ENCODE measurements around the gene CYP4F22.
A peak's percentile ranks its signal among the peaks of the same experiment; 100 is the strongest.

DNA sequence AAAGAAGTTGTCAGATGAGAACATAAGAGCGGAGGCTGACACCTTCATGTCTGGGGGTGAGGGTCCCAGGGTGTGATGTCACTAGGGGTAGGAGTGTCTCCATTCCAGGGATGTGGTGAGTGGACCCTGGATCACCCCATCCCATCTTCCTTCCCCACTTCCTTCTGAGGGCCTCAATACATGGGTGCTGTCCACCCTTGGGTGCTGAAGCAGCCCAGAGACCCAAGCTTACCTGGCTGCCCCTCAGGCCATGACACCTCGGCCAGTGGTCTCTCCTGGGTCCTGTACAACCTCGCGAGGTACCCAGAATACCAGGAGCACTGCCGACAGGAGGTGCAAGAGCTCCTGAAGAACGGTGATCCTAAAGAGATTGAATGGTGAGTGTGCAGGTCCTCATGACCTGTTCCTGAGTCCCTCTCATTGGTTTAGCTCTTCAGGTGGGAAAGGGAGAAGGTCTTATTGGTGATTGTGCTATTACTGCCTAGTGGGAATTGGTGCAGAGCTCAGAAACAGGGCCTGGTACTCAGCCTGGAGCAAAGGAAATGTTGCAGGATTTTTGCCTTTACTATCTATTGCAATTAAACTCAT lies 69.0 kb downstream of the CYP4F22 start:
- no peak for TF ChIP-seq TAF1 (IDR thresholded peaks at IDR 0.05; ENCODE audit: borderline replicate concordance, insufficient read depth, low read length)
- TF ChIP-seq REST (IDR thresholded peaks at IDR 0.05; ENCODE audit: insufficient read depth in 1 of 2, low read depth in 2 of 2, low read length in 2 of 2): peak; percentile 71 to 88

Measured in PFSK-1 (cell line).